SK-N-MC (cell line): ENCODE measurements around the gene RFX8.
"Not testable (repeated sequence)": the region's sequence is repeated elsewhere in the genome, so short reads cannot be mapped to it uniquely, and the experiment has no call there.

Experiments
- DNase-seq: peaks from one replicate; pipeline ENCODE4 v3.0.0-alpha.2; 2011; ENCODE audit warnings: low read depth, low spot score
- H3K27ac ChIP-seq: fragments of 200-600 bp; sonication (generic); 2 replicates; pipeline ENCODE4 v1.5.1; 2016; ENCODE audit warnings: mixed run types
- H3K36me3 ChIP-seq: fragments of 200-600 bp; sonication (generic); 2 replicates; pipeline ENCODE4 v1.6.1; 2017; ENCODE audit warnings: antibody characterized with exemption, low read length, mixed read lengths; ENCODE audit not compliant: insufficient read depth
- H3K4me3 ChIP-seq: fragments of 200-600 bp; sonication (generic); 2 replicates; pipeline ENCODE4 v1.5.1; 2016
- H3K9ac ChIP-seq: fragments of 200-600 bp; sonication (generic); 2 replicates; pipeline ENCODE4 v1.8.0; 2017; ENCODE audit warnings: mixed run types, mixed read lengths; ENCODE audit not compliant: insufficient read length
- H3K9me3 ChIP-seq: fragments of 200-600 bp; sonication (generic); 2 replicates; pipeline ENCODE4 v1.6.1; 2017; ENCODE audit warnings: low read depth, mild to moderate bottlenecking, antibody characterized with exemption, low read length, moderate library complexity, mixed read lengths
- EZH2 ChIP-seq: fragments of 200-600 bp; sonication (generic); IDR thresholded peaks from one replicate; pipeline ENCODE4 v1.6.1; 2017; ENCODE audit warnings: antibody characterized with exemption
- FOXP2 ChIP-seq: optimal IDR thresholded peaks from 2 replicates; pipeline ENCODE3; 2011; ENCODE audit warnings: mild to moderate bottlenecking, moderate library complexity; ENCODE audit not compliant: insufficient read depth; ENCODE audit errors: extremely low read length, control extremely low read depth
- POLR2AphosphoS5 ChIP-seq: IDR thresholded peaks from 2 replicates; pipeline ENCODE4 v1.6.1; 2012; ENCODE audit warnings: mild to moderate bottlenecking, low read depth, low read length, borderline replicate concordance

The RFX8 gene

GRCh38 chr2:101512993-101513392 lies 38.1 kb upstream of the RFX8 start:
- no peaks in the 10 kb centered on the region for H3K9me3 ChIP-seq
- no peak overlapping the region for H3K4me3 ChIP-seq
- no peak overlapping the region for H3K9ac ChIP-seq
- no peak overlapping the region for H3K27ac ChIP-seq
- DNase-seq = no peak
- H3K36me3 ChIP-seq = no peaks in the 10 kb centered on the region
- TF ChIP-seq FOXP2 (no peak), EZH2 (no peak), POLR2AphosphoS5 (no peak)

- no peak for DNase-seq
- Histone ChIP-seq H3K4me3 (no peak overlapping the region), H3K36me3 (no peaks in the 10 kb centered on the region), H3K27ac (no peak overlapping the region), H3K9me3 (no peaks in the 10 kb centered on the region), H3K9ac (no peak overlapping the region)
- TF ChIP-seq POLR2AphosphoS5 (no peak), FOXP2 (no peak), EZH2 (no peak)
These were observed 36.5 kb upstream of the RFX8 start for GRCh38 chr2:101511381-101511780.

- no peak for DNase-seq
- no peaks in the 10 kb centered on the region for H3K9me3 ChIP-seq
- no peak overlapping the region for H3K4me3 ChIP-seq
- no peak overlapping the region for H3K27ac ChIP-seq
- H3K9ac ChIP-seq = no peak overlapping the region
- no peaks in the 10 kb centered on the region for H3K36me3 ChIP-seq
- no peak for TF ChIP-seq POLR2AphosphoS5
These were observed 34.8 kb upstream of the RFX8 start for GRCh38 chr2:101509499-101510284.

- peak overlapping the region; percentile 27; the same call in 1 of the 2 replicates for H3K27ac ChIP-seq
- TF ChIP-seq POLR2AphosphoS5 (no peak), EZH2 (no peak), FOXP2 (no peak)
These were observed 33.7 kb upstream of the RFX8 start for GRCh38 chr2:101508636-101509035.

GRCh38 chr2:101505276-101505675 lies 30.4 kb upstream of the RFX8 start:
- H3K9me3 ChIP-seq, H3K9ac ChIP-seq, H3K27ac ChIP-seq, H3K4me3 ChIP-seq, DNase-seq, H3K36me3 ChIP-seq: not testable (repeated sequence)

More at GRCh38 chr2:101508636-101509035, 33.7 kb upstream of the RFX8 start:
- Histone ChIP-seq H3K9ac (no peak overlapping the region), H3K9me3 (no peaks in the 10 kb centered on the region), H3K4me3 (no peak overlapping the region), H3K36me3 (no peaks in the 10 kb centered on the region)
- DNase-seq = no peak

- H3K4me3 ChIP-seq, H3K36me3 ChIP-seq, DNase-seq, H3K27ac ChIP-seq, H3K9me3 ChIP-seq, H3K9ac ChIP-seq: not testable (repeated sequence)
These were observed 29.8 kb upstream of the RFX8 start for GRCh38 chr2:101504744-101505143.

GRCh38 chr2:101502095-101502494 lies 27.2 kb upstream of the RFX8 start:
- Histone ChIP-seq H3K4me3 (no peak overlapping the region), H3K27ac (no peak overlapping the region), H3K9ac (no peak overlapping the region), H3K9me3 (no peaks in the 10 kb centered on the region), H3K36me3 (no peaks in the 10 kb centered on the region)
- no peak for DNase-seq
- TF ChIP-seq FOXP2 (no peak), EZH2 (no peak), POLR2AphosphoS5 (no peak)

GRCh38 chr2:101501443-101501842 lies 26.5 kb upstream of the RFX8 start:
- no peak overlapping the region for H3K9ac ChIP-seq

GRCh38 chr2:101500860-101501259 lies 25.9 kb upstream of the RFX8 start:
- no peaks in the 10 kb centered on the region for H3K9me3 ChIP-seq
- H3K4me3 ChIP-seq = no peak overlapping the region; the same call in 1 of the 2 replicates
- no peak for DNase-seq
- no peaks in the 10 kb centered on the region for H3K36me3 ChIP-seq
- TF ChIP-seq POLR2AphosphoS5 (no peak), EZH2 (no peak), FOXP2 (no peak)
- H3K9ac ChIP-seq = no peak overlapping the region
- H3K27ac ChIP-seq = no peak overlapping the region

More at GRCh38 chr2:101501443-101501842, 26.5 kb upstream of the RFX8 start:
- no peak for DNase-seq
- no peak overlapping the region for H3K27ac ChIP-seq
- TF ChIP-seq FOXP2 (no peak), EZH2 (no peak), POLR2AphosphoS5 (no peak)
- no peaks in the 10 kb centered on the region for H3K36me3 ChIP-seq
- no peak overlapping the region for H3K4me3 ChIP-seq
- no peaks in the 10 kb centered on the region for H3K9me3 ChIP-seq
